ENCODE data around the gene ARF1.

DNA sequence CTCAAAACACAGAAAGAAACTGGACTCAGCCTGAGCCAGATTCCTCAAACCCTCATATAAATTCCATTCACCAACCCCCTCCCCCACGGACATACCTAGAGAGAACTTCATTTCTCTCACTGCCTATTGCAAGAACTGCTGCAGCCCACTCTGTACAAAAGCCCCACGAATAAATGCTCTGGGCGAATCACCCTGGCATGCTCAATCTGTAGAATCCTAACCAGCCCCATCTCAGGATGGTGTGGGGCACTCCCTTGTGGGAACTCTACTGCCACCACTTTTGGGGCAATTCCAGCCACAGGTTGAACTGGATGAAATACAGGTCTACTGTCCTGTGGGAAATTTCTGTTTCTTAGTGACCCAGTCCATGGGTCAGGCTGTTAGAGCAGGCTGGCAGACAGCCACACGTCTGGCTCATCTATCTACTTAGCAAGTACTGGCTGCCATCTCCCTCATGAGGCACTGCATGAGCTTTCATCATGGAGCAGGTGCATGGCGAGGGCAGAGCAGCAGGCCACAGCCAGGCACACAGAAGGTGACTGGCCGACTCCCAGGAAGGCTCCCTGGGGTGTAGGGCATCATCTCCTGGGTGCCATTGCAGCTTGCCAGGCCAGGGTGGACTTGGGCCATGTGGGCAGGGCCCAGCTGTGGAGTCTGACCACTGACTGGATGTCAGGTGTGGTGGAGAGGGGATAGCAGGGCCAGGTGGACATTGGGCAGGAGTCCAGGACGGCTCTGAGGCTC lies 22.2 kb downstream of the ARF1 start:
- TF ChIP-seq, protein P1, sequence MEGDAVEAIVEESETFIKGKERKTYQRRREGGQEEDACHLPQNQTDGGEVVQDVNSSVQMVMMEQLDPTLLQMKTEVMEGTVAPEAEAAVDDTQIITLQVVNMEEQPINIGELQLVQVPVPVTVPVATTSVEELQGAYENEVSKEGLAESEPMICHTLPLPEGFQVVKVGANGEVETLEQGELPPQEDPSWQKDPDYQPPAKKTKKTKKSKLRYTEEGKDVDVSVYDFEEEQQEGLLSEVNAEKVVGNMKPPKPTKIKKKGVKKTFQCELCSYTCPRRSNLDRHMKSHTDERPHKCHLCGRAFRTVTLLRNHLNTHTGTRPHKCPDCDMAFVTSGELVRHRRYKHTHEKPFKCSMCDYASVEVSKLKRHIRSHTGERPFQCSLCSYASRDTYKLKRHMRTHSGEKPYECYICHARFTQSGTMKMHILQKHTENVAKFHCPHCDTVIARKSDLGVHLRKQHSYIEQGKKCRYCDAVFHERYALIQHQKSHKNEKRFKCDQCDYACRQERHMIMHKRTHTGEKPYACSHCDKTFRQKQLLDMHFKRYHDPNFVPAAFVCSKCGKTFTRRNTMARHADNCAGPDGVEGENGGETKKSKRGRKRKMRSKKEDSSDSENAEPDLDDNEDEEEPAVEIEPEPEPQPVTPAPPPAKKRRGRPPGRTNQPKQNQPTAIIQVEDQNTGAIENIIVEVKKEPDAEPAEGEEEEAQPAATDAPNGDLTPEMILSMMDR (IDR thresholded peaks at IDR 0.05), result no peak
- TF ChIP-seq POLR2A (IDR thresholded peaks at IDR 0.05), result no peak
